ENCODE results near the gene NOCT.

DNA sequence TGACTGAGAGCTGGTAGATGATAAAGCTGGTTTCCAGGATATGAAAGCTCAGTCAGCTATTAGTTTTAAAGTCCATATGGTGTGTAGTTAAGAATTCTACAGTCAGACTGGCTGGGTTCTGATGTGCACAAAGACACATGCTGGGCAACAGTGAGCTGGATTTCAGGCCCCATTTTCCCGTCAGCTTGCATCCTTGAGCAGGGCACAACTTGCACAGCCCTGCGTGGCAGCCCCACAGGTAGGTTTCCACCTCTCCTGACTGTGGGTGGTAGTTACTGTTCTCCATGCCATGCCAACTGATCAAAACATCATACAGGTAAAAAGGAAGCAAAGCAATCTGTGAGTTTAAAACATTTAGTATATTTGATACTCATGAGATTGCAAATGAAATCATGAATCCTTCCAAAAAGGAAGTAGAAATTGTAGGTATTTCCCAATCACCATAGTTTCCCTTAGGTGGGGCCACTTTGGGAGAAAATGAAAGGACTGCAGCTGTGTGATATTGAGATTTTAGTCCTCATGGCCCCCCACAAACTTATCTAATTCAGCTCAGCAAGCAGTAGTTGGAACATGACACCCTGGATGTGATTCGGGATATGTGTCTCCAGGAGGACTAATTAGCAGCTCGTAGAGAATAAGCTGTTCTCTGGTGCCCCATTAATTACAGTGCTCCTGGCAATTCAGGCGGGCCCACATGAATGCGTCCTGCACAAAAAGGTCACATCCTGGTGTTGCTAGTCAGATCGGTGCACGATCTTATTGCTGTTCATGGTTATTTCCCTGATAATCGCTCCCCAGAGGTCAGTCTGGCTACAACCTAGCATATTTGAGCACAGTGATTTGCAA, 42.4 kb upstream of the NOCT start:
- TF ChIP-seq POLR2A (IDR thresholded peaks at IDR 0.05; ENCODE audit: low read length) (no peak), GATA1 (IDR thresholded peaks at IDR 0.05; ENCODE audit: low read depth, low read length) (no peak)

Measured in erythroblast (primary cell).